Osteoblast (primary cell): Measurements from ENCODE around the gene POLR3C. TPM values are rescaled to one million over a fixed set of nuclear protein-coding genes. Genes with fewer than 3 reads are reported as not detected.

Experiments used
- DNase-seq: peaks from one replicate; pipeline ENCODE4 v3.0.0; 2011; ENCODE audit warnings: low spot score, mixed read lengths; ENCODE audit not compliant: insufficient read length; ENCODE audit errors: missing footprints
- H2AFZ ChIP-seq: 2 replicates; pipeline ENCODE4 v1.6.0; 2011; ENCODE audit warnings: mild to moderate bottlenecking, low read length
- H3K27ac ChIP-seq: 2 replicates; pipeline ENCODE4 v1.5.1; 2011; ENCODE audit warnings: mild to moderate bottlenecking, low read depth, low read length, moderate library complexity
- H3K27me3 ChIP-seq: 2 replicates; pipeline ENCODE4 v1.6.0; 2012; ENCODE audit warnings: mild to moderate bottlenecking, control low read depth, inconsistent platforms, low read length, moderate library complexity; ENCODE audit not compliant: insufficient read depth
- H3K36me3 ChIP-seq: 2 replicates; pipeline ENCODE4 v1.5.1; 2011; ENCODE audit warnings: mild to moderate bottlenecking, low read length, control low read depth, moderate library complexity; ENCODE audit not compliant: insufficient read depth
- H3K4me1 ChIP-seq: 2 replicates; pipeline ENCODE4 v1.5.1; 2011; ENCODE audit warnings: mild to moderate bottlenecking, low read length, control low read depth, moderate library complexity; ENCODE audit not compliant: insufficient read depth
- H3K4me2 ChIP-seq: 2 replicates; pipeline ENCODE4 v1.6.0; 2011; ENCODE audit warnings: mild to moderate bottlenecking, low read length; ENCODE audit not compliant: insufficient read depth
- H3K4me3 ChIP-seq: fragments of 200-600 bp; sonication (generic); 3 replicates; pipeline ENCODE4 v1.5.1; 2012; ENCODE audit warnings: mild to moderate bottlenecking, low read length, inconsistent platforms; ENCODE audit not compliant: insufficient read depth
- H3K79me2 ChIP-seq: 2 replicates; pipeline ENCODE4 v1.6.0; 2012; ENCODE audit warnings: mild to moderate bottlenecking, low read length, control low read depth, inconsistent platforms; ENCODE audit not compliant: insufficient read depth
- H3K9me3 ChIP-seq: 2 replicates; pipeline ENCODE4 v1.5.1; 2011; ENCODE audit warnings: low read depth, low read length, control low read depth
- H4K20me1 ChIP-seq: 2 replicates; pipeline ENCODE4 v1.6.0; 2012; ENCODE audit warnings: mild to moderate bottlenecking, low read length, control low read depth; ENCODE audit not compliant: insufficient read depth
- total RNA-seq: library from RNA; depleted of rRNA; stranded (reverse); fragments of >200 nt; gene quantifications from 2 replicates; pipeline ENCODE4 v1.2.3, GENCODE V29; 2012
- TF ChIP-seq, protein P1 (sequence below): IDR thresholded peaks from 2 replicates; pipeline ENCODE4 v1.5.1; 2011; ENCODE audit warnings: mild to moderate bottlenecking, low read depth, low read length, moderate library complexity; ENCODE audit errors: extremely low read depth

Gene POLR3C
- total RNA-seq, 1 donor: 54.3 TPM

GRCh38 chr1:145846201-145846612, 22.2 kb downstream of the POLR3C start:
- H2AFZ ChIP-seq: peak overlapping the region; percentile 82

DNA sequence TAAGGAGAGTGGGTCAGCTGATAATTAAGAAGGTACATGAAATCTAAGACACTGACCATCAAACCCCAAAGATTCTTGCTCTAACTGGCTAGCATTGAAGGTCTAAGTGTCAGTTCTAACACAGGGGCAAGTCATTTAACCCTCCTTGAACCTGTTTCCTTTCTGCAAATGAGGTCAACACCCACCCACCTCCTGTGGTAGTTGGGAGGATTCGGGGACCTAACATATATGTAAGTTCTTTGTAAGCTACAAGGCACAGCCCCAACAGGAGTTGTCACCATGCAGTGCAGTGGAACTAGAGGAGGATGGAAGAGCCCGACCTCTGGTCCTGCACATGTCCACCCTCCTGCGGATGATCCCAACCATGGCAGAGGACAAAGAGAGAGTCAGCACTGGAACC, 23.8 kb downstream of the POLR3C start:
- Histone ChIP-seq H3K4me2 (no peak overlapping the region), H4K20me1 (no peaks in the 10 kb centered on the region), H3K27me3 (no peaks in the 10 kb centered on the region), H3K36me3 (peaks cover 59% of the 10 kb centered on the region), H3K79me2 (no peaks in the 10 kb centered on the region), H3K4me3 (no peak overlapping the region), H2AFZ (no peak overlapping the region), H3K9me3 (no peaks in the 10 kb centered on the region), H3K27ac (no peak overlapping the region), H3K4me1 (peaks cover 34% of the 10 kb centered on the region)
- DNase-seq: peak; percentile 61
- TF ChIP-seq, protein P1, sequence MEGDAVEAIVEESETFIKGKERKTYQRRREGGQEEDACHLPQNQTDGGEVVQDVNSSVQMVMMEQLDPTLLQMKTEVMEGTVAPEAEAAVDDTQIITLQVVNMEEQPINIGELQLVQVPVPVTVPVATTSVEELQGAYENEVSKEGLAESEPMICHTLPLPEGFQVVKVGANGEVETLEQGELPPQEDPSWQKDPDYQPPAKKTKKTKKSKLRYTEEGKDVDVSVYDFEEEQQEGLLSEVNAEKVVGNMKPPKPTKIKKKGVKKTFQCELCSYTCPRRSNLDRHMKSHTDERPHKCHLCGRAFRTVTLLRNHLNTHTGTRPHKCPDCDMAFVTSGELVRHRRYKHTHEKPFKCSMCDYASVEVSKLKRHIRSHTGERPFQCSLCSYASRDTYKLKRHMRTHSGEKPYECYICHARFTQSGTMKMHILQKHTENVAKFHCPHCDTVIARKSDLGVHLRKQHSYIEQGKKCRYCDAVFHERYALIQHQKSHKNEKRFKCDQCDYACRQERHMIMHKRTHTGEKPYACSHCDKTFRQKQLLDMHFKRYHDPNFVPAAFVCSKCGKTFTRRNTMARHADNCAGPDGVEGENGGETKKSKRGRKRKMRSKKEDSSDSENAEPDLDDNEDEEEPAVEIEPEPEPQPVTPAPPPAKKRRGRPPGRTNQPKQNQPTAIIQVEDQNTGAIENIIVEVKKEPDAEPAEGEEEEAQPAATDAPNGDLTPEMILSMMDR: no peak

More at GRCh38 chr1:145846201-145846612, 22.2 kb downstream of the POLR3C start:
- no peaks in the 10 kb centered on the region for H3K27me3 ChIP-seq
- H3K27ac ChIP-seq: peak overlapping the region; percentile 65
- H3K79me2 ChIP-seq: no peaks in the 10 kb centered on the region
- H3K4me3 ChIP-seq: peak overlapping the region; percentile 81
- H4K20me1 ChIP-seq: no peaks in the 10 kb centered on the region
- TF ChIP-seq, protein P1: peak; percentile 70
- peaks cover 34% of the 10 kb centered on the region for H3K4me1 ChIP-seq
- peak; percentile 88 for DNase-seq
- peaks cover 63% of the 10 kb centered on the region for H3K36me3 ChIP-seq
- no peaks in the 10 kb centered on the region for H3K9me3 ChIP-seq
- H3K4me2 ChIP-seq: peak overlapping the region; percentile 93

DNA sequence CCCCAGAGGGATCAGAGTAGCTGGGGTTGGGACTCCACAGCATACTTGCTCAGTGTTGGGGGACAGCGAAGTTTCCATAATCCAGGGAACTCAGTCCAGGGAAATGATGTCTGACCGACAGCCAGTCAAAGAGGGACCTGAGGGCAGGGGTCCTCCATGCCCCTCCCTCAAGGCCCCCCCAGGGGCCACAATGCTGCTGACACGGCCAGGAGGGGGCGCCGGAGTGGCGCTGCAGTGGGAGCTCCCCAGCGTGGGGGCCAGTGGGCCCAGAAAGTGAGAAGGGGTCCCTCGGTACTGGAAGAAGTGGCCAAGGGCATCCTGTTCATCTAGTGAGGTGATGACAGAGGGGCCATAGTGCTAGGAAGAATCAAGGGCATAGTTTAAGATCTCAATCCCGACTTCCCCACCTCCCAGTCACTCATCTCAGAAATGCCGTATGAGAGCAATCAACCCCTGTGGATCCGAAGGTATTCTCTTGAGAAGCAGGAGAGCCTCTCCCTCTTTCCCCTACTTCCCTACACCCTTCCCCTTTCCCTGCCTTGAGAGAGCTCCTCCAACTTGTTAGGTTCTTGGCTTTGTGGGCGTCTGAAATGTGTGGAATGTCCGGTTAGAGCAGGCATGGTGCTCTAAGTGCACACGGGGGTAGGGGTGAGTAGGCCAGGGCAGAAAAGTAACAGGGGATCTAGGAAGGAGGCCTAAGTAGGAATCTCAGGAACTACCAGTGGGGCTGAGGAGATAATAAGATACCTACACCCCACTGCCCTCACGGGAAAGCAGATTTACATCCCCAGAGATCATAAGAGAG, 25.6 kb downstream of the POLR3C start:
- peaks cover 34% of the 10 kb centered on the region for H3K4me1 ChIP-seq
- H3K27ac ChIP-seq: peak overlapping the region; percentile 50
- H3K9me3 ChIP-seq: no peaks in the 10 kb centered on the region
- peak overlapping the region; percentile 13 for H3K4me3 ChIP-seq
- peaks cover 65% of the 10 kb centered on the region for H3K36me3 ChIP-seq
- peak overlapping the region; percentile 47 for H3K4me2 ChIP-seq
- peak overlapping the region; percentile 39 for H2AFZ ChIP-seq
- peak; percentile 92 for DNase-seq
- no peaks in the 10 kb centered on the region for H4K20me1 ChIP-seq
- H3K79me2 ChIP-seq: no peaks in the 10 kb centered on the region
- TF ChIP-seq, protein P1: peak; percentile 54
- H3K27me3 ChIP-seq: no peaks in the 10 kb centered on the region

GRCh38 chr1:145855426-145855948, 31.5 kb downstream of the POLR3C start:
- no peaks in the 10 kb centered on the region for H3K9me3 ChIP-seq
- peaks cover 18% of the 10 kb centered on the region for H4K20me1 ChIP-seq
- H3K27ac ChIP-seq: no peak overlapping the region
- H3K79me2 ChIP-seq: peaks cover 28% of the 10 kb centered on the region
- H3K27me3 ChIP-seq: no peaks in the 10 kb centered on the region
- peaks cover 66% of the 10 kb centered on the region for H3K36me3 ChIP-seq
- TF ChIP-seq, protein P1: peak; percentile 17
- DNase-seq: no peak
- peaks cover 24% of the 10 kb centered on the region for H3K4me1 ChIP-seq
- H3K4me2 ChIP-seq: no peak overlapping the region
- no peak overlapping the region for H2AFZ ChIP-seq
- H3K4me3 ChIP-seq: no peak overlapping the region
